ENCODE data around the gene OR2T29.
"Not testable (repeated sequence)": the region's sequence is repeated elsewhere in the genome, so short reads cannot be mapped to it uniquely, and the experiment has no call there.

Gene OR2T29

DNA sequence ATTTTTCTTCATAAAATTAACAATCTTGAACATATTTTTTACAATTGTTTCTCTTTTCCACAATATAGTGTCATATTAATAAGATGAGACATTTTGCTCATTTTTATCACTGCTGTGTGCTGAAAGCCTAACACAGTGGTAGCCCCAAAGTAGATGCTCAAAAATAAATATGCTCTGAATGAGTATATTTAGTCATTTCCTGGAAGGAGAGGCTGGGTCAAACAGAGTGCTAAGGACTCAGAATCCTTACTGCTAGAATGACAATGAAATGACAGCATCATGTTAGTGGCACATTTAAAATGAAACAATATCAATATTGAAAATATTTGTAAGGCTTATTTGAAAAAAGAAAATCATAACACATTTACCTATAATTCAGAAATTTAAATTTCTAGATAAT is 25.1 kb downstream of the OR2T29 start:
- not testable (repeated sequence) for DNase-seq (ENCODE audit: low read depth); H3K4me3 ChIP-seq (ENCODE audit: low read depth, low read length)

DNA sequence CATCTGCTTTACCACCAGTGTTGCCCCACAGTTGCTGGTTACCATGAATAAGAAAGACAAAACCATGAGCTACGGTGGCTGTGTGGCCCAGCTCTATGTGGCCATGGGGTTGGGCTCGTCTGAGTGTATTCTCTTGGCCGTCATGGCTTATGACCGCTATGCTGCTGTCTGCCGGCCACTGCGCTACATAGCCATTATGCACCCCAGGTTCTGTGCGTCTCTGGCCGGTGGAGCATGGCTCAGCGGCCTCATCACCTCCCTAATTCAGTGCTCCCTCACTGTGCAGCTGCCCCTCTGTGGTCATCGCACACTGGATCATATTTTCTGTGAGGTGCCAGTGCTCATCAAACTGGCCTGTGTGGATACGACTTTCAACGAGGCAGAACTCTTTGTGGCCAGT is 40.7 kb downstream of the OR2T29 start:
- DNase-seq (ENCODE audit: low read depth), result no peak
- no peak overlapping the region for H3K4me3 ChIP-seq (ENCODE audit: low read depth, low read length)

DNA sequence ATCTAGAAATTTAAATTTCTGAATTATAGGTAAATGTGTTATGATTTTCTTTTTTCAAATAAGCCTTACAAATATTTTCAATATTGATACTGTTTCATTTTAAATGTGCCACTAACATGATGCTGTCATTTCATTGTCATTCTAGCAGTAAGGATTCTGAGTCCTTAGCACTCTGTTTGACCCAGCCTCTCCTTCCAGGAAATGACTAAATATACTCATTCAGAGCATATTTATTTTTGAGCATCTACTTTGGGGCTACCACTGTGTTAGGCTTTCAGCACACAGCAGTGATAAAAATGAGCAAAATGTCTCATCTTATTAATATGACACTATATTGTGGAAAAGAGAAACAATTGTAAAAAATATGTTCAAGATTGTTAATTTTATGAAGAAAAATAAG is 52.4 kb downstream of the OR2T29 start:
- DNase-seq (ENCODE audit: low read depth); H3K4me3 ChIP-seq (ENCODE audit: low read depth, low read length): not testable (repeated sequence)

DNA sequence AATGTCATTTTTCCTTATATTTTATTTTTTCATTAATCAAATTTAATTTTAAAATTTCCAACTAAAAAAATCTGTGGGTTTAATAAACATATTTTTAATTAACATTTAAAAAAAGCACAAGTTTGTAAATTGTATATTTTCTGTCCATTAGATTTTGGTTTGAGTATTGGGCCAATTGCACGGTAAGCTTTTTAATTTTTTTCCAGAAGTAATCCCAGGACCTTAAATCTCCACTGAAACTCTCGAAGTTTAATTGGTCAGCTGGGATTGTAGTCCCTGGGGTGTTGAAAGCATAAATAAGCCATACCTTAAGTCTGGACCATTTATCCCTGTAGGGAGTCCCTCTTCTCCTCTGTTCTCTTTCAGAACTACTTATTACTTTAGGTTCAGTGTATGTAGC is 54.8 kb downstream of the OR2T29 start, which contains the start of gene OR2G6:
TSS of gene OR2G6 (plus strand) at position 301 of the 400 bp plus-strand sequence. CDS start 13,574 bp downstream, outside the sequence.
- H3K4me3 ChIP-seq (ENCODE audit: low read depth, low read length); DNase-seq (ENCODE audit: low read depth): not testable (repeated sequence)
